ENCODE measurements around the gene MICAL2.

The MICAL2 gene

DNA sequence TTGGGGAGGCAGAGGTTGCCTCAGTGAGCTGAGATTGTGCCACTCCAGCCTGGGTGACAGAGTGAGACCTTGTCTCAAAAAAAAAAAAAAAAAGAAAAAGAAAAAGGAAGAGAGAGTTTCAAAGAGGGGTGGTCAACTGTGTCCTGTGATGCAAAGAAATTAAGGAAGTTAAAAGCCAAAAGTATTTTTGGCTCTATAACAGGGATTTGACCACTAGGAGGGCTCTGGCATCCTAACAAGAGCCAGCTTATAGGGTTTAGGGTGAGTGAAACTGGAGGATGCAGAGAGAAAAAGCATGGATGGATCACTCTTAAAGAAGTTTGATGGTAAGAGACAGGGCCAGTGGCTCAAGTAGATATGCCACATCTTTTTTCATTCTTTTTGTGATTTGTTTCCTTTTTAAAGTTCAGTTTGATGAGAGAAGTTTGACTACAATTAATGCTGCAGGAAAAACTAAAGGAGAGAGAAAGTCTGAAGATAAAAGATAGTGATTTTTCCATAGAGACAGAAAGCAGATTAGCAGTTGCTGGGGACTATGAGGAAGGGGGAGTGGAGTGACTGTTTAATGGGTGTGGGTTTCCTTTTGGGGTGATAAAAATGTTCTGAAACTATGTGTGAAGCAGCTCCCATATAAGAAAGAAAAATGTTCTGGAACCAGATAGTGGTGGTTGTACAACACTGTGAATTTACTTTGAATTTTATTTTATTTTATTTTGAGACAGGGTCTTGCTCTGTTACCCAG lies 11.1 kb upstream of the MICAL2 start:
- no peak for DNase-seq (ENCODE audit: low read depth)

DNA sequence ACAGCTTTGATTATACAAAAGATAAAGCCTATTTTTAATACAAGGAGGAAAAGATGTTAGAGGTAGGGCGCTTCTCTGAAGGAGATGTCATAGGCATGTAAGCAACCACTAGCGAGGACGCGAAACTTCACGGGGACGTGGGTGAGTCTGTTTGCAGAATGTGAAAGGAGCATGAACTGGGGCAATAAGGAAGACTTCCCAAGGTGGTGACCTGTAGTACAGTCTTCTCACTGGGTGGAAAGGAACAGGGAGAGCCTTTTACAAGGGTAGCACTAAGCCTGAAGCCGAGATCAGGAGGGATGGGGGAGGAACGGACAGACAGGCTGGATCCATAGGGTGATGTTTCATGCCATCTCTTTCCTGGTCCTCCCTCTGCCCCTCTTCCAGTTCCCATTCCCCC lies 10.0 kb upstream of the MICAL2 start:
- no peak for DNase-seq (ENCODE audit: low read depth)

DNA sequence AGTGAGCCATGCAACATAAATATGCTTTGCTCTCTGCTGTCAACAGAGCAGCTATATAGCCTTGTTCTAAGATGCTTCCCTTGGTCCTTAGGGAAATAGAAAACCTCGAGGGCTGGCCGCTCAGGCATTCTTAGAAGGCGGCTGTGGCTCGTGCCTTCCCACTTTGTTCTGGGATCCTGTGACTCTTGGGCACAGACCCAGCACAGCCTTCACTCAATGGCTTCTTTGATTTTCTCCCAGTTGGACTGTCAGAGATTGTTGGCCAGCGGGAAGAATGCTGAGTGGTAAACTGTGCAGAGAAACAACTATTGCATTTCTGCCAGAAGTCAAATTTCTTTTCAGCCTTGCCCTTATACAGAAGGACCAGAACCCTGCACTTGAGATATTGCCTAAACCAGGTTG lies 9.5 kb upstream of the MICAL2 start:
- no peak for DNase-seq (ENCODE audit: low read depth)

DNA sequence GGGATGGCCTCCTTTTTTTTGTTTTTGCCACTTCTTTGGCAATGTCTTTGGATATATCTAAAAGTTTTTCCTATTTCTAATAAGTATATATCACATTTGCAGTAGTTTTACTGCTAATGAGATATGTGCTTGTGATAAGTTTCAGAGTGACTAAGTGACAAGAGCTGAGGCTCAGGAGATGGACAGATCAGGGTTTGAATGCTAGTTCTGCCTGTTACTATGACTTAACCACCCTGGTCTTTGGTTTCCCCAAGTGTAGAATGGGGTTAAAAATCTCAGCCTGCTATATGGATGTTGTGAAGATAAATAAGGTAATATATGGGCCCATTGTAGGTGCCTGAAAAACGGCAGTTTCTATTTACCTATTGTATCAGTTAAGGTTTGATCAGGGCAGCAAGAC lies 9.1 kb upstream of the MICAL2 start:
- DNase-seq (ENCODE audit: low read depth): no peak

DNA sequence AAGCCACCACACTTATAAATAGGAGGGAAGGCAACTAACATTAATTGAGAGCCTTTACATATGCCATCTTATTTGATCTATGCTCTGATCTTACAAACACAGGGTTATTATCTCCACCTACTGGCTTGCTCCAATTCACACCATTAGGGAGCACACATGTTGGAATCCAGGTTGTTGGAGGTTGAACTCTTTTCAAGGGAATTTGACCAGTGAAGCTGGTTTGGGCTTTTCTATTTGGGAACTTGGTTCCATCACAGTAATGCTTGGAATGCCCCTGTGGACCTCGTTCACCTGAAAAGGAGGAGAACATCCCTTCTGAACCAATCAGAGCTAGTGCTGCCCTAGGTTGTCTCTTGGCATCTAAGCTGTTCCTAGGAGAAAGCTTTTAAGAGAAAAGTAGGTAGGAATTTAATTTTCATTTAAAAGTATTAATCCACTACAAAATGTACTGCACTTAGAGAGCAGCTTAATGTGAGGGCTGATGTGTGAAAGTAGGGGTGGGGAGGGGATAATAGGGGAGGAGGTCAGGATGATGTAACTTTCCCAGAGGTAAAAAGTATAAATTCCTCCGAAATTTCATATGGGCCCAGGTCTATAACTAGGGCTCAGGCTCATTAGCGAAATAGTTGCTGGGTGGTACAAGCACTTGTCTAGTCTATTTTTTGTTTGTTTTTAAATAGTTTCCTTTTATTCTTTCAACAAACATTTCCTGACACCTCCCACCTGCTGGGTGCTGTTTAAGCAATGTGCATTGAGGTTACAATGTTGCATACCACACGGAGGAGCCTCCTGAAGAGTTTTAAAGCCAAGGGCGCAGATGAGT lies 7.6 kb upstream of the MICAL2 start:
- no peak for DNase-seq (ENCODE audit: low read depth)

DNA sequence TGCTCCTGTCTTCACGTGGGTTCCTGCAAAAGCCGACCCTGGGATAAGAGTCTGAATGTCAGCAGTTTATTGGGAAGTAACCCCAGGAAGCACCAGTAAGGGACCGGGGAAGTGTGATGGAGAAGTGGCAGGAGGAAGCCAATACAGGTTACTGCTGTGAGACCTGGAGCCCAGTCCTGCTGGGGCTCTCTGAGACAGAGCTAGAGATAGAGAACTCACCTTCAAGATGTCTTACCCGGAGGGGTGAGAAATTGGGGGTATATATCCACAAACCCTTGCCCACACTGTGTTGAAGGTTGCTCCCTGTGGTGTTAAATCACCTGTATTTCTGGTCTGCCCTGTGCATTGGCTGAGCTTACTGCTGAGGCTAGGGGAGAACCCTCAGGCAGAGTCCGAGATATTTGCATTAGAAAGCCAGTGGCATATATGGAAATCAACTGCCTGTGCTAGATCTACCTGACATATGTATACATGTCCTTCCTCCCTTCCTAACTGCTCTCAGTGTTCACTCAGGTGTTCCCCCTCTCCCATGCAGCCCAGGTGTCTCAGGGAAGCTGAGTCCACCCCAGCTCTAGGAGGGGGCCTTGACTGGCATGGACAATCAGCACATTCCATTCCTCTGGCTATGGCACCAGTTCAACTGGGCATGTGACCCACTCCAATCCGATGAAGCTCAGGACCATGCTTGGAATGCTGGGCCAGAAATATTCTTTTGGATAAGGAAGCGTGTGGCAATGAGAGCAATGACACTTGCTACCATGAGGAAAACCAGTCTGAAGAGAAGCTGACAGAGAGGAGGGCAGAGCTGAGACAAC lies 6.8 kb upstream of the MICAL2 start:
- no peak for DNase-seq (ENCODE audit: low read depth)

DNA sequence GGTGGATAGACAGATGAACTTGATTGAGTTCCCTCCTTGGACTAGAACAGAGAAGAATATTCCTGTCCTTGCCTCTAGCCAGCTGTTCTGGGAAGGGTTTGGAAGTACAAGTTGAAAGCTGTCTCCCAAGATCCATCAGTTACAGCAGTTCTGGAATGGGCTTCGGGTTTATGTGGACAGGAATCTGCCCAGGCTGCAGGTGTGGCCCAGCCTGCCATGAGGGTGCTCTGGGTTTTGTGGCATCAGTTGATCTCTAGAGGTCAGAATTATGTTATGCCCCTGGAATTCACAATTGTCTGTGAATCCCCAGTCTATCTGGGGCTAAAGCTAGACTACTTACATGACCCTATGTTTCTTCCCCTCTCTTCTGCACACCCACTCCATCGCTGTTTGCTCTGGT lies 4.9 kb upstream of the MICAL2 start:
- DNase-seq (ENCODE audit: low read depth): no peak

DNA sequence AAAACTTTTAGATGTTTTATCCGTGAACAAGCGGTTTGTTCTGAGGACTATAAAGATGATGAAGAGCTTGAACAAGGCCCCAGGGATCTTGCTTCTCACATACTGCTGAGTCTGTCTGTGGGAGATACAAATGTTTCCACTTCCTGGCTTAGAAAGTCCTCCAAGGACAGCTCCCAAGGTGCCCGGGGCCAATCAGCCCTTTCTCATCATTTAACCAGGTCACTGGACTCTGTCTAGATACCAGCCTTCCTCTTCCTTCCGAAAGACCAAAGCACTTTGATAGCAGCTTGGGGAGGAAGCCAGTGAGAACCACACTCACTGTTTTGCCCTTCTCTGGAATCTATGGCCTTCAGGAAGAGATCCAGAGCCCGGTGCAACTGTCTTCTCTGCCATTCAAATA lies 4.3 kb upstream of the MICAL2 start:
- DNase-seq (ENCODE audit: low read depth): no peak

DNA sequence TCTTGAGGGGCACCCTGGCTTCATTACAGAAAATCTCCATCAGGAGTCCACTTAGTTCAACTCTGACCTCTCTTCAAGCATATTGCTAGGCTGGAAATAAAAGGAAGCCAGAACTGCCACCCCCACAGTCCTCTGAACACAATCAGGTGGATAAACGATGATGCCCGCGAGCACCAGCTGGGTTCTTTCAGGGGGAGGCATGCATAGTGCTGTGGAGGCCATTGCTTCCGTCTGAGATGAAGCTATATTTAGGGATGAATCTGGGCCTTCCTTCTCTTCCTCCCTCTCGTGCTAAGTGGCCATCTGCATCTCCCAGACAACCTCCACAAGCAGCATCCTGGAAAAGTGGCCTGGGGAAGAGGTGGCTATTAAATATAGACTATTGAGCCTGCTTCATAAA lies 3.9 kb upstream of the MICAL2 start:
- DNase-seq (ENCODE audit: low read depth): no peak

DNA sequence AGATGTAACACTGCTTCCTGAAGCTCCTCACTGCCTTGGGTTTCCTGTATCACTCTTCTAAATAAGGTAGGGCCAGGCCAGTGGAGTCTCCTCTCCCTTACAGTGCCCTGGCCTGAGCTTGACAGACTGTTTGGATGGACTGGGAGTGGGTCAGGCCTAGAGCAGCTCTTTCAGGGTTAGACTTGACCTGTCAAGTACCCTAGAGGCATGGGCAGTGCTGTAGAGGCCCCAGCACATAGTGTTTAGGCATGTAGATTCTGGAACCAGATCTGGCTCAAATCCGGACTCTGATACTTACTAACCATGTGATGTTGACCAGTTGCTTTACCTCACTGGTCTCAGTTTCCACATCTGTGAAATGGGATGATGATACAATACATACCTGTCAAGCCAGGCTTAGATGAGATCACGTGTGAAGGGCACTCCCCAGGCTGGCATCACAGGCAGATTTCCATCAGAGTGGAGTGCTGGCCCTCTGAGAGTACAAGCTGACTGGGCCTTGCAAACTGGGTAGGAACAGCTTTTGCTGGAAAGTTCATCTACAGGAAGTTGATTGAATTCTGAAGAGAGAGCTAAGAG lies 1.4 kb upstream of the MICAL2 start:
- DNase-seq (ENCODE audit: low read depth): no peak

DNA sequence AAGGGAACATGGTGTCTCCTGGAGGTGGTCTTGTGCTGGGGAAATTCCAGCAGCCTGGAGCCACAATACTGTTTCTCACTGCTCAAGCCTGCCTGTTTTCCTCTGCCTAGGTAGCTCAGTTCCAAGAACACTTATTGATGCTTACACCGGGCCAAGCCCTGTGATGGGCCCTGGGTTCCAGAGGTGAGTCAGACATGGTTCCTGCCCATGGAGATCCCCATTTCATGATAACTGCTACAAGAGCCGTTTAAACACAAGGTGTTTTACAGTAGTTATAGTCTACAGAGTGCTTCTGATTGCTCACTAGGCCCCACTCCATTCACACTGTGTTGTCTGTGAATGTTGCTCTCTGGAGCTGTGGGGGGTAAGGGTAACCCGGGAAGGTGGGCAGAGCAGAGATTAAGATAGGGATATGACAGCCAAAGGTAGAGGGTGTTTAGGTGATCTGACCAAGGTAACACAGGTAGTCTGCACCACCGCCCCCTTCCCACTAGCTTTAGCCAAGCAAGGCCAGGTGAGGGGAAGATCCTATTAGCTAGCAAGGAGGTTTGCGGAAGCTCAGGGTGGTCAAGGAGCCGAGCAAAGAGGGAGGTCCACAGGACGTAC lies 696 bp upstream of the MICAL2 start:
- DNase-seq (ENCODE audit: low read depth): no peak

DNA sequence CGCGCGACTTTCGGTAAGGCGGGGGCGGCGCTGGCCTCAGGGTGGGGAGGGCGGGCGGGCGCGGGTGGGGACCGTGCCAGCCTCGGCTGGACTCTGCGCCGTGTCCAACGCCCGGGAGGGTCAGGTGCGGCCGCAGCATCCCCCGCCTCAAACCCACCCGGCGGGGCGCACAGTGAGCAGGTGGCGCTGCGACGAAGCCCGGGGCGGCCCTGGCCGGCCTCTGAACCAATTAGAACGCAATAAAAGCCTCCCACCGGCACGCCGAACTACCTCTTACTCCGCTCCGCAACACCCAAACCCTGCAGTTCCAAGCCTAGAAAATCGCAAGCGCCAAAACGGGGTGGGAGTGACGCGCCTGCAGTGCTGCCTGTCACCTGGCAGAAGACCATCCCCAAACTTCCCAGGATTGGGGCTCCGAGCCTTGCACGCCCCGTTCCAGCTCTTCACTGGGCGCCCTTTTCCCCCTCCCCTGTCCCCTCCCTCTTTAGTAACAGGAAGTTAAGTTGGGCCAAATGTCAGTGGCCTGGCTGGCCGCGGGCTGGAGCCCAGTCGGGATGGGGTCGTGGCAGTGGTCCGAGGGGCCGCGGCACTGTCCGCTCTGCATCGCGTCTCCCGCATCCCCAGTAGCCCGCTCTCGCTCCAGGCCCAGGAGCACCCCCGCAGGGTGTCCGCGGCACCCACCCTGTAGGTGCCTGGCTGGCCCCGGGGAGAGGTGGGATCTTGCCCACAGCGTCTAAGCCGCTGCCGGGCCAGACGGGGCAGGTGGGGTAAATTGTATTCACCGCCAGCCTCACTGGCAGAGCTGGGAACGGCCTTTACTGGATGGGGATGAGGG lies 541 bp downstream of the MICAL2 start:
- no peak for DNase-seq (ENCODE audit: low read depth)

DNA sequence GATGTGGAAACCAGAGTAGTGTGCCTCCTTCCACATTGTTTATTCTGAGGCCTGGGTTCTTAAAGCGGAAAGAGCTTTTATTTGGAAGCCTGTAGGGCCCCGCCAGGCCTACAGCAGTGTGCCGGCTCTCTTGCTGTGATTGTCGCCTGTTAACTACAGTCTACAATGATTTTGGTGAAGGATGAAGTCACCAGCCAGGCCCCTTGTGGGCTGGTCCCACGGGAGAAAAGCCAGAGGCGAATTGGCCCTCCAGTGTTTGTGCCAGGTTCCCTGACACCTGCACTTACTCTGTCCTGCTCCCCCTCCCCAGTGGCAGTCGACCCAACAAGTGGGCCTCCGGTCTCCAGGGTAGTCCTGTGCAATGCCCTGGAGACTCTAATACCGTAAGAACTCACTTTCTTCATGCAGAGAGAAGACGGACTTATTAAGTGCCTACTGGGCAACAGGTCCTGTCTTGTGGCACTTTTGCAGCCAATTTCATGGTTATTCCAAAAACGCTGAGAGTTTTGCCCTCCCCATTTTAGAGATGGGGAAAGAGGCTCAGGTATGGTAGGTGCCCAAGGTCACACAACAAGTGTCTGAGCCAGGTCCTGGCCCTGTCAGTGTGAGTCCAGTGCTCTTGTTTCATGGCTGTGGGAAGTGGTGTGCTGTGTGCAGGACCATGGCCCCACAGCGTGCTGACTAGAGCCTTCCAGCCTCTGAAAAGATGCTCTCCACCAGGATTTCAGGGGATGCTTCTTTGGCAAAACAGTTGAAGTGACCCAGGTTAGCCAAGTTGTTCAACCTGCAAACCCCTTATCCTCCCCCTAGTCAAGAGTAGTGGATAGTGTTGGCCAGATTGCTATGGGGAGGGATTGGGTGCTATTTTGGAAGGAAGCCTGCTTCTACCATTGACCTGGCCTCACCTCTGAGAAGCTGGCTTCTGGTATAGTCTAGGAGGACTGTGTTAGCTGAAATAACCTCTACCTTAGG lies 1.4 kb downstream of the MICAL2 start:
- no peak for DNase-seq (ENCODE audit: low read depth)

DNA sequence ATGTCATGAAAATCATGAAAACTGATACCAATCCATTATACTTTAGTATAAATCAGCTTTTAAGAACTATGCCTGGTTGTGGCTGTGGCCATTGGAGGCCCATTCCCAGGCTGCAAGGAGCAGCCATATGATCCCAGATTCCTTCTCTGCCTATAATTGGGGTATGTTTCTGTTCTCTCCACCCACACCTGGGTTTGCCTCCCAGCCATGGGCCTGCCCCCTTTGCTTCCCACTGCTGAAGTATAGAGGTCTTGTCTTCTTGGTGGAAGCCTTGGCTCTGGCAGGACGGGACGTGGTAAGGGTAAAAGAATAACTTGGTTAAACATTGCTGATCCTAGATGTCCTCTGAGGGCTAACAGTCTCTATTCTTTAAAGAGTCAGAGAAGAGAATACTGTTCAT lies 2.4 kb downstream of the MICAL2 start:
- no peak for DNase-seq (ENCODE audit: low read depth)

DNA sequence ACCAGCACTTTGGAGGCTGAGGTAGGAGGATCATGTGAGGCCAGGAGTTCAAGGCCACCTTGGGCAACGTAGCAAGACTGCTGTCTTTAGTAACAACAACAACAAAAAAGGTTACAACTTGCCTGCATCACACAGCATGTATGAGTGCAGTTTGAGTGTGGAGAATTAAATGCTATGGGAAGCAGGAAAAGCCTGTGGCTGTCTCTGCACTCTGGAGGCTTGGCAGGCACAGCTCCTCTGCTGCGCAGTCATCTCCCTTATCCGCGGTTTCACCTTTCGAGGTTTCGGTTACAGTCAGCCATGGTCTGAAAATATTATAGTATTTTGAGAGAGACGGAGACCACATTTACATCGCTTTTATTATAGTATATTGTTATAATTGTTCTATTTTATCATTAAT lies 2.9 kb downstream of the MICAL2 start:
- no peak for DNase-seq (ENCODE audit: low read depth)

DNA sequence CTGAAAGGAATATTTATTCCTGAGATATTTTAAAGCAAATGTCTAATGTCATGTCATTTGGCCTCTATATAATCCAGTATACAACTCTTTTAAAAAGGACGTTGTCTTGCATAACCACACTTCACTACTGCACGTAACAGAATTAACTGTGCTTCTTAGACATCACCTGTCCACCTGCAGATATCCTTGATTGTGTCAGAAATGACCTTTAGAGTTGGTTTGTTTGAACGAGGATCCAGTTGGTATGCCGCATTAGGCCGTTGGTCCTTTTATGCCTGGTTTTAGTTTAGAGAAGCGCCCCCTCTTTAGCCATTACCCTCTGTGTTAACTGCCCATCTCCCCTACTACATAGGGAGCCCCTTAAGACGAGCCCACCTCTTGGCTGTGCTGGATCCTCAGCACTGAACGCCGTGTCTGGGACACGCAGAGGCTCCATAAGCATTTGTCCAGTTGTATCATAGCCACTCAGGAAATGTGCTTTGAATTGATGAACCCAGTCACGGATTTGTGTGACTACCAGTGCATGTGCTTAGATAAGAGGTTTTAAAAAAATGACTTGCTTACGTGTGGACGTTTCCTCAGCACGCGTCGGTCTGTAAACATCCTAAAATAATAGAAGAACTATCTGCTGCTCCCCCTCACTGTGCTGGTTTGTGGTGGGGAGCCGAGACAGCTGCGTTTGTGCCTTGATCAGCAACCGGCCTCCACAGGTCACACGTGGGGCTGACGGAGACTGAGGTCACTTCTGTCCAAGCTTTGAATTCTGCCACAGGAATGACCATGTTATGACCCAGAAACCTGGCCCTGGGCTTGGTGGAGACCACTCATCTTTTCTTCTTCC lies 4.0 kb downstream of the MICAL2 start:
- DNase-seq (ENCODE audit: low read depth): no peak

DNA sequence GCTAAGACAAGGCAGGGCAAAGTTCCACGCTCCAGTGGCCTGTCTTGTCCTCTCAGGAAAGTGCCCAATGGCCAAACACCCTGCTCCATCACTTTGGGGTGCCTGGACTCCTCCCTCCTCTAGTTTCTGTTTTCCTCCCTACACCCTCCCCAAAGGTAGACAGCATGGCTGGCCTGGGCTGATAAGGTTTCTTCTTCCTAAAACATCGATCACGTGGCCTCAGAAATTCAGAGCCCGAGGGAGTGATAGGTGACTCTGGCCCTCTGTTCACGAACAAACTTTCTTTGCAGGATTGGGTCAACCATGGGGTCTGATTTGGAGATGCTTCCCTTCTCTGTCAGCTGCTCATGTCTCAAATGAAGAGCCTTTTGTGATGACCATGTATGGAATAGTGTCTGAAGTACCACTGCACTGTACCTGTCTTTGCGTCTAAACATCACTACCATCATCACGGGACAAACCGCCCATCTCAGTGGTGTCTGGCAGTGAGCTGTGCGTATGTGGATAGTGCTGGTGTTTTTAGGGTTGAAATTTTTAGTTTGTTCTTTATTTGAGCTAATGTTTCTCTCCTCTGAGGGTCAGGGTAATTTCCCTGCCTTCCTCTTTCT lies 6.1 kb downstream of the MICAL2 start:
- DNase-seq (ENCODE audit: low read depth): no peak

DNA sequence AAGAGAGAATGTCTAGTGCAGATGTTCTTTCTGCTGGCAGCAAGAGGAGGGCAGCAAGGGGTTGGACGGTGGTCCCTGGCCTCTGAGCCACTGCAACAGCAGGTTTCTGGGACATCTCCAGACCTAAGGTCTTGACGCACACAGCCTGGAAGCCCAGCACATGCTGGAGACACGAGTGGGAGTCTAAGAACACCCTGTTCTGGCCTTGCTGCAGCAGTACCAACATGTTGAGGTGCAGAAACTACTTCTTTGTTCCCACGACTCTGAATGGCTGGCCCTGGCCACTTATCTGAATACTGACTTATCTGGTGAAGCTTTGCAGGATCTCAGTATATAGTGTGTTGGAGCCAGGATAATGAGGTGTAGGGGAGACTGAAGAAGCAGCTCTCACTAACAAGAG lies 6.8 kb downstream of the MICAL2 start:
- no peak for DNase-seq (ENCODE audit: low read depth)

DNA sequence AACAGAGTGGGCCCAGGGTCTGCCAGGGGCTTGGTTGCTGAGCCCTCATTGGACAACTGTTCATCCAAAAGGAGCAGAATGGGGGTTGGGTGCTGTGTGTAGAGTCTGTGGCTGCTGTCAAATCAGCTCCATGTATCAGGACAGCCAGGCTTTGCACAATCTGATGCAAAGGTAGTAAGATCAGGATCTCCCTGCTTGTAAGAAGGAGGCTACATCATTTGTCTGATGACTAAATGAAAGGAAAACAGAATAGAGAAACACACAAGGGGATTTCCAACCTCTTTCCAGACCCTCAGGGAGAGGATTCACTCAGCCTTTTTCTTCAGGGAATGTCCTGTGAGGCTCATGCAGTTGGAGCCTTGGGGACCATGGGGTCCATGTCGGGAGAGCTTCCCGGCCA lies 7.2 kb downstream of the MICAL2 start:
- no peak for DNase-seq (ENCODE audit: low read depth)
